ENCODE measurements around the gene NUMA1. TPM values are rescaled to one million over a fixed set of nuclear protein-coding genes. Genes with fewer than 3 reads are reported as not detected.

NUMA1 gene
- total and polyA plus RNA-seq, 3 experiments from 2014 or later = 73.5 to 110 (median 106) TPM

DNA sequence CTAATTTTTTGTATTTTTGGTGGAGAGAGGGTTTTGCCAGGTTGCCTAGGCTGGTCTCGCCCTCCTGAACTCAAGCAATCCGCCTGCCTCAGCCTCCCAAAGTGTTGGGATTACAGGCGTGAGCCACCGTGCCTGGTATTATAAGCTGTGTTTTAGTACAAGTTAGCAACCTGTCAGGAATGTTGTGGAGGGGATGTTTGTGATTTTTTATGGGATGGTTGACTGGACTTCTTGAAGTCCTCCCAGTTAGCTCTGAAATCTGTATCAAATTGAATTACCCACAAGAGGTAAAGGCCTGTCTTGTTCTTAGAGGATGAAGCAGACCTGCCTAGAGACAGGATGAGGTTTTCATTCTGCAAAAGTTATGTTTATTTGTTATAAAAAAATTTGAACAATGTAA, 115.7 kb downstream of the NUMA1 start:
- Mint-ChIP-seq H3K36me3 (peaks cover 11 to 59% (median 12%) of the 10 kb centered on the region in 3 donors), H3K9me3 (no peaks in the 10 kb centered on the region), H3K4me1 (peaks cover 0 to 5% (median 3%) of the 10 kb centered on the region in 3 donors), H3K27me3 (no peaks in the 10 kb centered on the region), H3K27ac (peak overlapping the region in 1 of 8 donors; percentile 47), H3K4me3 (no peak overlapping the region)
- DNase-seq = no peak
- CTCF ChIA-PET = no interaction called here
- no peak overlapping the region for H3K4me3 ChIP-seq (ENCODE audit: low read length)
- POLR2A ChIA-PET = no interaction called here
- H3K9me3 ChIP-seq (ENCODE audit: low read length) = no peaks in the 10 kb centered on the region
- no peaks in the 10 kb centered on the region for H3K27me3 ChIP-seq (ENCODE audit: insufficient read depth, low read length, poor library complexity, severe bottlenecking)
- peaks cover 9% of the 10 kb centered on the region for H3K36me3 ChIP-seq (ENCODE audit: insufficient read depth, low read length)
- H3K27ac ChIP-seq (ENCODE audit: low read depth, low read length) = no peak overlapping the region
- H3K4me1 ChIP-seq (ENCODE audit: insufficient read depth, low read length) = peaks cover 5% of the 10 kb centered on the region

DNA sequence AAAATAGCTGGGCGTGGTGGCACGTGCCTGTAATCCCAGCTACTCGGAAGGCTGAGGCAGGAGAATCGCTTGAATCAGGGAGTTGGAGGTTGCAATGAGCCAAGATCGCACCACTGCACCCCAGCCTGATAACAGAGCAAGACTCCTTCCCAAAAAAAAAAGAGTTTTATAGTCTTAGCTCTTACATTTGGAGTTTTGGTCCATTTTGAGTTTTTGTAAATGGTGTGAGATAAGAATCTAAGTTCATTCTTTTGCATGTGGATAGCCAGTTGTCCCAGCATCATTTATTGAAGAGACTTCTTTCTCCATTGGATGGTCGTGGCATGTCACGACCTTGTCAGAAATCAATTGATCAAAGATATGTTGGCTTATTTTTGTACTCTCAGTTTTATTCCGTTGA, 116.9 kb downstream of the NUMA1 start:
- no peaks in the 10 kb centered on the region for H3K9me3 ChIP-seq (ENCODE audit: low read length)
- peaks cover 9% of the 10 kb centered on the region for H3K36me3 ChIP-seq (ENCODE audit: insufficient read depth, low read length)
- no peak for DNase-seq
- Mint-ChIP-seq H3K27me3 (no peaks in the 10 kb centered on the region), H3K4me1 (peaks cover 0 to 5% (median 3%) of the 10 kb centered on the region in 3 donors), H3K36me3 (peaks cover 12 to 59% (median 14%) of the 10 kb centered on the region in 3 donors), H3K9me3 (no peaks in the 10 kb centered on the region), H3K4me3 (no peak overlapping the region), H3K27ac (no peak overlapping the region)
- ChIA-PET POLR2A (no interaction called here), CTCF (no interaction called here)
- H3K4me1 ChIP-seq (ENCODE audit: insufficient read depth, low read length) = peaks cover 5% of the 10 kb centered on the region
- H3K27ac ChIP-seq (ENCODE audit: low read depth, low read length) = no peak overlapping the region
- H3K27me3 ChIP-seq (ENCODE audit: insufficient read depth, low read length, poor library complexity, severe bottlenecking) = no peaks in the 10 kb centered on the region
- no peak overlapping the region for H3K4me3 ChIP-seq (ENCODE audit: low read length)

DNA sequence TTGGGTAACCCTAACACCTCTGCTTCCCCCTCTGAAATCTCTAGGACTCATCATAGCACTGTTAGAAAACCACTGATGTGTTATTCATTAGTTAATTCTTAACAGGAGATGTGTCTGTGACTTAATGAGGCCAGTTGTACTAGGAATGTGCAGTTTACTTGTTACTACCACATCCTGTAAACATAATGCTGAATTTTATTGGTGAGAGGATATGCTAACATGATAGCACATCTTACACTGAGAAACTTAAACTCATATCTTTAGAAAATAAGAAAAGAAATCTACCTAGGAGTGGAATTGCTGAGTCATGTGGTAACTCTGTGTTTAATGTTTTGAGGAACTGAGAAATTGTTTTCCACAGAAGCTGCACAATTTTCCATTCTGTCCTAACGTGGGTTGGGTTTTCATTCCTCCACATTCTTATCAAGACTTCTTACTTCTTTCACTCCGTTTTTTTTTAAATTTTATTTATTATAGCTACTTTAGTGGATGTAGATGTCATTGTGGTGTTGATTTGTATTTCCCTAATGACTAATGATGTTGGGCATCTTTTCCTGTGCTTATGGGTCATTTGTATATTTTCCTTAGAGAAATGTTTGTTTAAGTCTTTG, 117.8 kb downstream of the NUMA1 start:
- ChIA-PET POLR2A (no interaction called here), CTCF (no interaction called here)
- Mint-ChIP-seq H3K27ac (peak overlapping the region in 3 of 8 donors; percentile 35 to 61 (median 46)), H3K4me3 (no peak overlapping the region), H3K9me3 (no peaks in the 10 kb centered on the region), H3K27me3 (no peaks in the 10 kb centered on the region), H3K36me3 (peaks cover 12 to 55% (median 15%) of the 10 kb centered on the region in 3 donors), H3K4me1 (peaks cover 4 to 9% (median 7%) of the 10 kb centered on the region in 3 donors)
- DNase-seq = no peak
- H3K4me1 ChIP-seq (ENCODE audit: insufficient read depth, low read length) = peaks cover 5% of the 10 kb centered on the region
- no peak overlapping the region for H3K4me3 ChIP-seq (ENCODE audit: low read length)
- no peaks in the 10 kb centered on the region for H3K27me3 ChIP-seq (ENCODE audit: insufficient read depth, low read length, poor library complexity, severe bottlenecking)
- H3K27ac ChIP-seq (ENCODE audit: low read depth, low read length) = no peak overlapping the region
- H3K36me3 ChIP-seq (ENCODE audit: insufficient read depth, low read length) = peaks cover 9% of the 10 kb centered on the region
- H3K9me3 ChIP-seq (ENCODE audit: low read length) = no peaks in the 10 kb centered on the region

DNA sequence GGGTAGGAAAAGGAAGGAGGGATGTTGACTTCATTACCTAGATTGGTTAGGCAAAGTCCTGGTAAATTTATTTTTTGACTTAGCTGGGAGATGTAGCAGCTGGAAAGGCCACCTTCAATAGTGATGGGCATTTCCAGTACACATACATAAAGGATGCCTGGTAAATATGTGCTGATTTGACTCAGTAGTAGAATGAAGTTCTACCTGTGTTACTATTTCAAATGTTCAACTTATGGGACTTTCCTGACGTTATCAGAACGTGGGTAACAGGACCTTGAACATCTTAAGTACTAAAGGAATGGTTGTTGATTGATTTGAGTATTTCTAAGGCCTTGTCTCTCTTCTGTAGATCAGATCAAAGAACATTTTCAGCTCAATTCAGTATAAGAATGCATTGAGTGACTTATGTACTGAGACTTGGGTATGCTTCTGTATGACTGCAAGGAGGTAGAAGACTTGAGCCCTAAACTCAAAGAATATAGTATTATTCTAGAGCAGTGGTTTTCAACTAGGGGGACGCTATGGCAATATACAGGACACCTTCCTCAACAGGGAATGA, 124.4 kb downstream of the NUMA1 start:
- POLR2A ChIA-PET = no interaction called here
- H3K27ac Mint-ChIP-seq = peak overlapping the region in 3 of 8 donors; percentile 3 to 45 (median 38)

More for the DNA sequence above, 124.4 kb downstream of the NUMA1 start:
- H3K4me1 Mint-ChIP-seq = peaks cover 23 to 49% (median 48%) of the 10 kb centered on the region in 3 donors
- Histone ChIP-seq H3K36me3 (ENCODE audit: insufficient read depth, low read length) (peaks cover 9% of the 10 kb centered on the region), H3K27me3 (ENCODE audit: insufficient read depth, low read length, poor library complexity, severe bottlenecking) (no peaks in the 10 kb centered on the region), H3K9me3 (ENCODE audit: low read length) (no peaks in the 10 kb centered on the region), H3K27ac (ENCODE audit: low read depth, low read length) (no peak overlapping the region), H3K4me3 (ENCODE audit: low read length) (no peak overlapping the region), H3K4me1 (ENCODE audit: insufficient read depth, low read length) (no peaks in the 10 kb centered on the region)
- no peaks in the 10 kb centered on the region for H3K27me3 Mint-ChIP-seq
- no peak for DNase-seq
- no peak overlapping the region for H3K4me3 Mint-ChIP-seq
- H3K36me3 Mint-ChIP-seq = peaks cover 5 to 19% (median 6%) of the 10 kb centered on the region in 3 donors
- H3K9me3 Mint-ChIP-seq = no peaks in the 10 kb centered on the region
- CTCF ChIA-PET = no interaction called here

Other genes with a start within 250 kb of the NUMA1 start
- gene DEFB108B, start 247.3 kb downstream of the NUMA1 start, total RNA-seq = not detected
- gene DEFB108B, start 247.3 kb downstream of the NUMA1 start, polyA plus RNA-seq = not detected
- not detected for gene DEFB131B, start 202.1 kb downstream of the NUMA1 start, total RNA-seq
- gene DEFB131B, start 202.1 kb downstream of the NUMA1 start, polyA plus RNA-seq = not detected
- gene XNDC1N, start 151.9 kb downstream of the NUMA1 start, total RNA-seq = 10 to 100 TPM; 12.7 to 13.0 TPM
- gene XNDC1N, start 151.9 kb downstream of the NUMA1 start, polyA plus RNA-seq = 5.2 TPM
- 10 to 100 TPM; 57.3 to 62.1 TPM for gene RNF121, start 151.5 kb downstream of the NUMA1 start, total RNA-seq
- gene RNF121, start 151.5 kb downstream of the NUMA1 start, polyA plus RNA-seq = 9.4 TPM
- 1 to 10 TPM; 8.5 to 9.5 TPM for gene IL18BP, start 81.6 kb downstream of the NUMA1 start, total RNA-seq
- gene IL18BP, start 81.6 kb downstream of the NUMA1 start, polyA plus RNA-seq = 21.8 TPM
- 1 to 10 TPM; 8.2 to 8.9 TPM for gene LRRC51, start 308 bp upstream of the NUMA1 start, total RNA-seq
- gene LRRC51, start 308 bp upstream of the NUMA1 start, polyA plus RNA-seq = 2.6 TPM
- 10 to 100 TPM; 77.3 to 79.2 TPM for gene LAMTOR1, start 22.8 kb upstream of the NUMA1 start, total RNA-seq
- 82.3 TPM for gene LAMTOR1, start 22.8 kb upstream of the NUMA1 start, polyA plus RNA-seq
- gene TOMT, start 25.4 kb upstream of the NUMA1 start, total RNA-seq = not detected
- gene TOMT, start 25.4 kb upstream of the NUMA1 start, polyA plus RNA-seq = not detected
- gene ANAPC15, start 32.2 kb upstream of the NUMA1 start, total RNA-seq = 10 to 100 TPM; 63.3 to 66.2 TPM
- 79.0 TPM for gene ANAPC15, start 32.2 kb upstream of the NUMA1 start, polyA plus RNA-seq
- not detected for gene FOLR3, start 55.2 kb upstream of the NUMA1 start, total RNA-seq
- gene FOLR3, start 55.2 kb upstream of the NUMA1 start, polyA plus RNA-seq = not detected
- not detected for gene FOLR1, start 111.6 kb upstream of the NUMA1 start, total RNA-seq
- gene FOLR1, start 111.6 kb upstream of the NUMA1 start, polyA plus RNA-seq = not detected
- under 1 TPM in 1 of 2 experiments, not detected in 1; 0.26 TPM for gene FOLR2, start 136.3 kb upstream of the NUMA1 start, total RNA-seq
- gene FOLR2, start 136.3 kb upstream of the NUMA1 start, polyA plus RNA-seq = not detected
- 100 to 1,000 TPM in 1 of 2 experiments, 10 to 100 TPM in 1; 97.2 to 103 TPM for gene INPPL1, start 144.2 kb upstream of the NUMA1 start, total RNA-seq
- 11.3 TPM for gene INPPL1, start 144.2 kb upstream of the NUMA1 start, polyA plus RNA-seq
- not detected for gene PHOX2A, start 163.6 kb upstream of the NUMA1 start, total RNA-seq
- not detected for gene PHOX2A, start 163.6 kb upstream of the NUMA1 start, polyA plus RNA-seq

Measured in CD8-positive, alpha-beta memory T cell (primary cell).